G401 (cell line): Measurements from ENCODE around the gene DNAJC6. TPM values are rescaled to one million over a fixed set of nuclear protein-coding genes. Genes with fewer than 3 reads are reported as not detected.

ENCODE experiments used
- DNase-seq: peaks from one replicate; pipeline ENCODE4 v3.0.0-alpha.2; 2015; ENCODE audit warnings: low spot score
- in situ Hi-C: cut with HindIII; loops from 2 replicates; pipeline ENCODE4 v1.10.0; 2016; ENCODE audit warnings: low sequenced_read_pairs, mixed read lengths
- total RNA-seq: library from RNA; depleted of rRNA; stranded (reverse); fragments of >200 nt; shearing (Covaris generic); gene quantifications from 2 replicates; pipeline ENCODE4 v1.2.3, GENCODE V29; 2014

Gene DNAJC6
- total RNA-seq, 1 experiment from 2014 or later, result 1.4 TPM

DNA sequence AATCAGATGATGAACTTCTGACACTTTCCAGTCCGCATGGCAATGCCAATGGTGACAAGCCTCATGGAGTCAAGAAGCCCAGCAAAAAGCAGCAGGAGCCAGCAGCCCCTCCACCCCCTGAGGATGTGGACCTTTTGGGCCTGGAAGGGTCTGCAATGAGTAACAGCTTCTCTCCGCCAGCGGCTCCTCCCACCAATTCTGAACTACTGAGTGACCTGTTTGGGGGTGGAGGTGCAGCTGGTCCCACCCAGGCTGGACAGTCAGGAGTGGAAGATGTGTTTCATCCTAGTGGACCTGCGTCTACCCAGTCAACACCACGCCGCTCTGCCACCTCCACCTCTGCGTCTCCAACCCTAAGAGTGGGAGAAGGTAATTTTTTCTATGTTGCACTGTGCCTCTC, 83.2 kb downstream of the DNAJC6 start:
- DNase-seq, result no peak
- in situ Hi-C loops, result no loop called here

DNA sequence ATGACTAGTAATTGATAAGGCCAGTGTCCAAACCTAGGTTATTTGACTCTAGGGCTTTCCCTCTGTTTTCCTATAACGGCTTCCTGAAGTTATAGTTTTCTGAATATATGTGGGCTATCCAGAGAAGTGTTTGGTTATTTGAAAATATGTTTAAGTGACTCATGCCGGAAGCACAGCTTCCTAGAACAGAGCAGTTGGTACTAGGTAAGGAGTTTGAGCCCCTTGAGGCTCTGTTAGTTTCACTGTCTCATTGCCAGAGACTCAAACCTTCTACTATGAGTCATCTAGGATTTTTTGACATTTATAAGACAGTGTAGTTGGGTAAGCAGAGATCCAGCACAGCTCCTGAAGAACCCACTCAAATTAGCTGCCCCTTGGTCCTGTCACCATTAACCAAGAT, 84.0 kb downstream of the DNAJC6 start:
- in situ Hi-C loops, result no loop called here
- no peak for DNase-seq

DNA sequence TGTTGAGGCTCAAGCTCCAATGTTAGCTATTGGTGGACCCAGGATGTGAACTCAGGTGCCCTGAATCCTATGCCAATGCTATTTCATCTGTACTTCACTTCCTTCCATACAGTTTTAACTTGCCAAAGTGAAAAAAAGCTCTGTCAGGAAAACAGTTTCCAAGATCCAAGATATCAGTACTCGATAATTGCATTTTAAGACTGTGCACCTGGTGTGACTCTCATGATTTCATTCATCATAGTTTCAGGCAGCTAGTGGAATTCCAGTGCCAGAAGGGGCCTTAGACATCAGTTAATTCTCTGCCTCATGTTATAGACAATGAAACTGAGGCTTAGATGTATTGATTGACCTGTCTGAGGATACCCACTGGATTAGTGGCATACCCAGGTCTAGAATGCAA, 84.6 kb downstream of the DNAJC6 start:
- no peak for DNase-seq
- in situ Hi-C loops, result no loop called here

DNA sequence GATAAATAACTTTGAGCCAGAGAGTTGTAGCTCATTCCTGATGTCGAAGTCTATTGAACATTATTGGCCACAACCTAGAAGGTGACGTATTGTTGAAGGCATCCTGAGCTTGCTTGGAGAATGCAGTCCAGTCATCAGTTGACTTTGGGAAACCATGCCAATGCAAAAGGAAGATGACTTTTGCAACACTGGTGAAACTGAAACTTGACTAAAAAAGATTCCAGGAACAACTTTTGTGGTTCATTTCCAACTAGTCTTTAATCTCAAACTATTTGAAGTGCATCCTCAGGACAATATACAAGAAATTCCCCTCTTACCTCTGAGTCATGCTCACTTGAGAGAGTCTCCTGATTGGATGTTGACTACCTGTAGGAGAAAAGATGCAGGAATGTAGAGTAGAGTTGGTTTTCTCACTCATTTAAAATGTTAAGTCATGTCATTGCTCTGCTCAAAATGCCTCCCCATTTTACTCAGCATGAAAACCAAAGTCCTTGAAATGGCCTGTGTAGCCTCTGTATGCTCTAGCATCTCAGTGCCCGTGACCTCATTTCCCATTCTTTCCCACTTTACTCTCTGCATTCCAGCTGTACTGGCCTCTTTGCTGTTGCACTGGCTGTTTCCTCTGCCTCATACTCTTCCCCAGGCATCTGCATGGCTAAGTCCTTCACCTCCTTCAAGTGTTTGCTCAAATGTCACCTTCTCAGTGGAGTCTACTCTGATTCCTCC, 86.7 kb downstream of the DNAJC6 start:
- no peak for DNase-seq
- in situ Hi-C loops, result no loop called here

DNA sequence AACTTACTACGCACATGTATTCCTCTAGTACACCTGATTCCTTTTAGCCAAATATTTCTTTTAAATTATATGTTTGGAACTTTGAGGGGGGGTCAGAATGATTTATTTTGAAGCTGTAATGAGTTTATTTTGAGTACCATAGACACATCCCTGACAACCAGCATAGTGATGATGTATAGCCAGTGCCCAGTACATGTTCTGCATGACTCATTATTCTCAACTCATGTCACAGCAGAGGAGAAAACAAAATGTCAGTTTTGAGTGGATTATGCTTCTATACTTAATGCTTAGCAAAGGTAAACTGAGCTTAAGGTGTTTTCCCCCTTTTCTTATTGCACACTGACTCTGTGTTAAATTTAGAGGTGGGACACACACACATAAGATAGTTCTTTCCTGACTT, 88.7 kb downstream of the DNAJC6 start:
- in situ Hi-C loops, result no loop called here

DNA sequence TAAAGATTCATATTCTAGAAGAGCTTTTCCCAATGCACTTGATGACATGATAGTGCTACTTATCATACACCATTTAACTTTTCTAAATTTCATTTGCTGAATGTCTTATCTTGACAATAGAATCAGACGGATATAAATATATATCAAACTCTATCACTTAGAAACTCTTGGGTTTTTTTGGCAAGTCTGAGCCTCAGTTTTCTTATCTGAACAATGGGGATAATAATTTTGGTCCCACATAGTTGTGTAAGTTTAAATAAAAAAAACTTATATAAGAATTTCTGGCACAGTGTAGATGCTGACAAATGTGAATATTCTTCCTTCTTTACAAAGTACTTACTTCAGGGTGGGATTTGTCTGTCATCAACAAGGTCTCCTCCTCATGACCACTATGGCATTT, 89.7 kb downstream of the DNAJC6 start:
- DNase-seq, result no peak
- in situ Hi-C loops, result no loop called here

More for the DNA sequence above, 88.7 kb downstream of the DNAJC6 start:
- DNase-seq, result no peak

DNA sequence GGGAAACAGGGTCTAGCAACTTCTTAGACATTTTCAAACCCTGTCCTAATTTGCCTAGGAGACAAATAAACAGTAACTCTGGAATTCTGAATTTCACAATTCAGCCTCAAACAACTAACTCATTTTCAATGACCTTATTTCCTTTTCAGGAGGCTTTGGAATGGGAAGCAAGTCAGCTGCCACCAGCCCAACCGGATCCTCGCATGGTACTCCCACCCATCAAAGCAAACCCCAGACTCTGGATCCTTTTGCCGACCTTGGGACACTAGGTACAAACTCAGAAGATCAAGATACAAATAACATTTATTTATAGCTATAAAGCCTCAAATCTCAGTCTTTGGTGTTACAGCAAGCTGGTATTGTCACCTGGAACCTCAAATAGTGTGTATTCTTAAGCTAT, 92.3 kb downstream of the DNAJC6 start:
- in situ Hi-C loops, result no loop called here
- DNase-seq, result no peak

DNA sequence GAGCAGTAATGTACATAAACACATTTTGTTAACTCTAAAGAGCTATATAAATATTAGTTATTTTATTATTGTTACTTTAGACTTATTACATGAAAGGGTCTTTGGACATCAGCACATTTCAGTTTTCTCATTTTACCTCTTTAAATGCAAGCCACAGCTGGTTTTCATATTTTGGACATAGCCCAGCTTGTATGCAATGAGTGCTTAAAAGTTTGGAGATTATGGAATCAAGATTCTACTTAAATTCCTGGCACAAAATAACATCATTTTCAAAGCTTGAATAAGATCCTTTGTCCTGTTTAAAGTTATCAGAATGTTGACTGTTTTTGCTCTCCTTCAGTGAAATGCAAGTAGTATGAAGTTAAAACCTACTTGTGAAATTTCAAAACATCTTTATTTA, 95.6 kb downstream of the DNAJC6 start:
- DNase-seq, result no peak
- in situ Hi-C loops, result no loop called here

DNA sequence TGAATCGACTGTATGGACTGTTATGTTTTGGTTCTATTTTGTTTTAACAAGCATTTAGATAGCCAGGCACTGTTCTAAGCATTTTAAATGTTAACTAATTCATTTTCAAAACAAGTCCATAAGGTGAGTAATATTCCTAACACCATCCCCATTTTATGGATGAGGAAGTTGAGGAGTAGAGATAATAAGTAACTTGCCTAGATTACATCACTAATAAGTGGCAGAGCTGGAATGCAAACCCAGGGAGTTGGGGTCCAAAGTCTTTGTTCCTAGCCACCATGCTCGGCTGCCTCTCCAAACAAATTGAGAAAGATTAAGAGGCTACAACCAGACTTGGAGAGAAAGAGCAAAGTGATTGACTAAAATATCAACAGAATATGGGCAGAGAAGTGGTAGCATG, 98.5 kb downstream of the DNAJC6 start:
- in situ Hi-C loops, result no loop called here
- DNase-seq, result no peak

DNA sequence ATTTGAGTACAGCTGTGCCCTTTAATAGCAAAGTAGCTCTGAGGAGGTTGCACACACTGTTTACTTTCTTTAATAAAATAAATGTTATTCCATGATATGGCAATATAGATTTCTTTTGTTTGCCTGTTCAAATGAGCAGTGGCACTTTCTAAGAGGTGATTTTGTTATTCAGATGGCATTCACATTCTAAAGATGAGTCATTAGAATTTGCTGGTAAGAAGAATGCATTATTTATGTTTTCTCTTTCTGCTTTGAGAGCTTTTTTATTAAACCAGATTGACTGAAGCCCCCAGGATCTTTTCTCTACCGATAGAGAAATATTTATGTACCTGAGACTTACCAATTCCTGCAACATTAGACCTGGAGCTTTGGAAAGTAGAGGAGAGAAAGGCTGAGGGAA, 100.0 kb downstream of the DNAJC6 start:
- DNase-seq, result no peak
- in situ Hi-C loops, result no loop called here

DNA sequence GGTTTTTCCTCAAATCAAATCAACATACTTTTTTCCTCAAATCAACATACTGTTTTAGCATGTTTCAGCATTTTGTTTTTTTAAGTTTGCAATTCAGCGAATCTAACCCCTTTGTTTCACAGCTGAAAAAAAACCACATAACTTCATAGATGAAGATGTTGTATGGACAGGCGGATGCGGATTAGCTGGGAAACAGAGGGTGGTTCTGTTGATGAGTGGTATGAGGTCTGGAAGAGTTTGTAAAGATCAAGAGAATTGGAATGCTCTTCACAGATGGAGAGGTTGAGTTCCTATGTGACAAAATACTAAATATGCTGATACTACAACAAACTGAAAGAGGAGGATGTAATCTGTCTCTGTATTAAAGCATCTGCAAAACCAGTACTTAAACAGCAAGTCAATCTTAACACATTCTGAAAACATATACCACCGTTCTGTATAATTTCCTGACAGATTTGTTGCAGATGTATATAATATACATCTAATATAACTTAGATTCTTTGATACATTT, 100.5 kb downstream of the DNAJC6 start:
- DNase-seq, result no peak
- in situ Hi-C loops, result no loop called here

DNA sequence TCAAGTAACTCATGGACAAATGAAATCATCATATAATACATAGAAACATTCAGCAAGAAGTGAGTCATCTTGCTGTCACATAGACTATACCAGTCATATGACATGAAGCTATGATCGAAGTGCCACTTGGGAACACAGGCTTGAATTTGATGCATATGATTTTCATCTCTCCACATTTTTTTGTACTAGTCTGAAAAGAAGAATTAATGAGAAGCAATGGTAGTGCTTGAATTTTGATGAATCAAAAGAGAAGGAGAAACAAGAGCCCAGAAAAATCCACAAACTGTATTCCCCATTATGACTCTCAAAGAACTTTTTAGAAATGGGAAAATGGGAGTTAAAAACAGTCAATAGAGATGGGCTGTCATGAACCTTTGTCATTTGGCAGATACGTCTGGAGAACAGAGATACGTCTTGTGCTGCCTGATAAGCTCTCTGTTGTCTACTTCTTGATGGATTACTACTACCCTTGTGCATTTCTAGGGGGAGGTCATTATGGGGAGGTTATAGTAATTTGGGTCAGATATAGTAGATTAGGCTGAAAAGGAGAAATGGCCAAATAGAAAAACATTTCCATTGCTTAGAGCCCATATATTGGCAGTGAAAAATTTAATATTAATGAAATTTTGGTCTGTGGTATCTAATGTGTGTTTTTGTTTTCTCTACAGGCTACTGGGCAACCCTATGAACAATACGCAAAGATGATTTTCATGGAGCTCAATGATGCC, 103.1 kb downstream of the DNAJC6 start:
- in situ Hi-C loops, result no loop called here
- DNase-seq, result no peak

DNA sequence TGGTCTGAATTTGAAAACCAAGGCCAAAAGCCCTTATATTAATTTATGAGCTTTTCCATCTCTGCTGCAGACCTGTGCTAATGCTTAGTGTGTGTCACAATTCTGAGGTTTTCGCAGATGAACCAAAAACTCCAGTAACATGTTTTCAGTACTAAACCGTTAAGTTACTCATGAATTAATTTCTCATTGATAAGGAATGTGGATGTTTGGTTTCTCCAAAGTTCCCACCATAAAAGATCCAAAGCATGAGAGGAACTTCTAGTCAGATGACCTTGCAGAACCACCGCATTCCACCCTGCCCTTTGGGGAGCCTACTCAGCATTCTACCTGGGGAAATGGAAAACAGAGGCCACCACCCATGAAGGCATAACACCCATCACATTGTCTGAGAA, 103.6 kb downstream of the DNAJC6 start:
- no peak for DNase-seq
- in situ Hi-C loops, result no loop called here

DNA sequence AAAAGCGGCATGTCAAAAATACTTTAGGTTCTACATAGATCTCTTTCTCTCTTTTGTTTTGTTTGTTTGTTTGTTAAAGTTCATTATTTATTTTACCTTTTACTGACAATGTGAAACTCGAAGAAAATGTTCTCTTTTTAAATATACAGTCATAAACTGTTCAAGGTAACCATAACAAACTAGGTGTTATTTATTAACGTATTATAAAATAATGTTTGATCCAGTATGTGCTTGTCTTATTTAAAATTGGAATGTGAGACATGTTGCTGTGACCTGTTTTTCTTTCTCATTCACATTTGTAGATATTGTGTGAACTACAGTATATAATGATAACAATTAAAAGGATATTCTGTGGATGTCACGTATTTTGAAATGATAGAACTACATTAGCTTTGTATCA, 105.2 kb downstream of the DNAJC6 start:
- in situ Hi-C loops, result no loop called here
- DNase-seq, result no peak

DNA sequence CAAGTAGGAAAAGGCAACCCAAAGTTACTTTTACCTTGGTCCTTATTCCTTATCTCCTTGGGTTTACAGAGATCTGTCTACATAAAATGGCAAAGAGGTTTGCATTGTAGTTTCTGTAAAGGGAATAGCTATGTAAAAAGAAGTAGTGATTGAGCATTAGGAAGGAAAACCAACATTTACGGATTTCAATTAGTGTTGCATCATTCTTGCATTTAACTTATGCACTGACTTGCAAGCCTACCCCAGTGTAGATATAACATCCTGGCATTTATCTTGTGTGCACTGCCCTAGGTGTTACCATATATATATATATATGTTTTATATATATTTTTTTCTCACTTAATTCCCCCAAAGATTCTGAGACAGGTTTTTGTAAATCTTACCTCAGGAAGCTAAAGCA, 107.4 kb downstream of the DNAJC6 start:
- in situ Hi-C loops, result no loop called here
- no peak for DNase-seq

DNA sequence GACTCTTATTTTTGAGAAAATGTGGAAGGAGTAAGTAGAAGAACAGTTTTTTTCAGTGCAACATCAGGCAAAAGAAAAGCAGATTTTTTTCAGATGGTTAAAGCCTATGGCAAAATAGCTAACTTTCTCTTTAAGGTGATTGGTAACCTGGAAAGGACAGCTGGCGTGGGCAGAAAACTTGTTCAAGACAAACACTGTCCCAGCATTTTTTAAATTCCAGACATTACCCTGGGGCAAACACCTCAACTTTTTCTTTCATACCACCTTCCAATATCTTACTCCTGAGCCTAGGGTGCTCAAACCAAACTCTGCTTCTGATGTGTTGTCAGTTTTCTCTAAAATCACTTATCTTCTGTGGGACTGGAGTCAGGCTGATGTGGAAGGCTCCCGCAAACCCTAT, 108.4 kb downstream of the DNAJC6 start:
- in situ Hi-C loops, result no loop called here
- DNase-seq, result no peak

DNA sequence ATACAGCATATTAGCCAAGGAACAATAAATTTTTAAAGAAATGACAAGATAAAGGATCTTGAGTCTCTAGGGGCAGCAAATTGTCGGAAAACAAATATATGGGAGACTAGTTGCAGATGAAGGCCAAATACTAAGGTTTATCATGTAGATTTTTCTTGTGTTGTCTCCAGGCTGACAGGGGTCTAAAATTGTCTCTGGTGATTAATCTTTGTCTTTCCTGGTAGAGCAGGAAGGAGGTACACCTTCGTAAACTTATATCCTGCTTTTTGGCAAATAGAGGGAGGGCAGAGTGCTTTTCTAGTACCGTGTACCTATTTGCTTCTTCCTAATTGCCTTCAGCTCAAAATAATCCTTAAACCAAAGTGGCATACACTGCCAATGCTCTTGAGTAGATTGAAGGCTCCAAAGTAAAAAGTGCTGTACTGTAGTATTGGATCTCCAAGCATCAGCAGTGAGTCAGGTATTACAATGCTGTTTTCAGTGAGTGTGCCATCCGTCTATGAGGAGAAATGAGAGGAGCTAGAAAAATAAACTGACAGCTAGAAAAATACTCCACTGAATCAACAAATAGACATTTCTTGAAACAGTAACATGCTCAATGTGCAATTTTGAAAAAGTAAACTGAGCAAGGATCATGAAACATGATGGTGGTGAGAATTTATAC, 109.3 kb downstream of the DNAJC6 start:
- in situ Hi-C loops, result no loop called here
- DNase-seq, result peak; percentile 13

DNA sequence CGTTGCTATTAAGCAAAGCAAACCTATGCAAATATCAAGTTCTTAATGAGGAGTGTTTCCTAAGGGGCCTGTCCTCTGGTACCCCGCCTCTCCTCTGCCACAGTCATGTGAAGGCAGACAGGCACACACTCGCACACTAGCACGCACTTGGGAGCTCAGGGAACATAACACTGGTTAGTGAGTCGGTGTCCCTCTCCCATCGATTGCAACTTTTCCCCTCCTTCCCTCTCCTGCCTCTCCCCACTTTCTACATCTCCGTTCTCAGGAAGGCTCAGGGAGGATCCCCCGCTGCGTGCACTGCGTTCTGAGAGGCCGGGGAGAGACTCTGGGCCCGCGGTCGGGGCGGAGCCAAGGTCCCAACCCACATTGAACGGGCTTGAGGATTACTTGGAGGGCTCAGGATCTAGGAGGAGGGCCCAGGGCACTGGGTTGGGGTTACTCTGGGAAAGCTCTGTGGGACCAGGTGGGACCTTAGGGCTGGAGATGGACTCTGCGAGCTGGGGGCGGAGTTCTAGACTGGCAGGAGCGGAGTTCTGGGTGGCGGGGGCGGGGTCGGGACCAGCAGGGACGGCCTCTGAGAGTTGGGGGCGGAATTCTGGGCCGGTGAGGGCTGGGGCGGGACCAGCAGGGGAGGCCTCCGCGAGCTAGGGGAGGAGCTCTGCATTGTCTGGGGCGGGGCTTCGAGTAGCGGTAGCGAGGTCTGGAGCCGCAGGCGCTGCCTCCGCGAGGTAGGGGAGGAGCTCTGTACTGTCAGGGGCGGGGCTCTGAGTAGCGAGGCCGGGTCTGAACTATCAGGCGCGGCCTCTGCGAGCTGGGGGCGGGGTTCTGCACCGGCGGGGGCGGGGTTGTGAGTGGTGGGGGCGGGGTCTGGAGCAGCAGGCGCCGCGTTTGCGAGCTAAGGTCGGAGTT, 110.6 kb downstream of the DNAJC6 start:
- peak; percentile 96 for DNase-seq
- in situ Hi-C loops, result no loop called here

DNA sequence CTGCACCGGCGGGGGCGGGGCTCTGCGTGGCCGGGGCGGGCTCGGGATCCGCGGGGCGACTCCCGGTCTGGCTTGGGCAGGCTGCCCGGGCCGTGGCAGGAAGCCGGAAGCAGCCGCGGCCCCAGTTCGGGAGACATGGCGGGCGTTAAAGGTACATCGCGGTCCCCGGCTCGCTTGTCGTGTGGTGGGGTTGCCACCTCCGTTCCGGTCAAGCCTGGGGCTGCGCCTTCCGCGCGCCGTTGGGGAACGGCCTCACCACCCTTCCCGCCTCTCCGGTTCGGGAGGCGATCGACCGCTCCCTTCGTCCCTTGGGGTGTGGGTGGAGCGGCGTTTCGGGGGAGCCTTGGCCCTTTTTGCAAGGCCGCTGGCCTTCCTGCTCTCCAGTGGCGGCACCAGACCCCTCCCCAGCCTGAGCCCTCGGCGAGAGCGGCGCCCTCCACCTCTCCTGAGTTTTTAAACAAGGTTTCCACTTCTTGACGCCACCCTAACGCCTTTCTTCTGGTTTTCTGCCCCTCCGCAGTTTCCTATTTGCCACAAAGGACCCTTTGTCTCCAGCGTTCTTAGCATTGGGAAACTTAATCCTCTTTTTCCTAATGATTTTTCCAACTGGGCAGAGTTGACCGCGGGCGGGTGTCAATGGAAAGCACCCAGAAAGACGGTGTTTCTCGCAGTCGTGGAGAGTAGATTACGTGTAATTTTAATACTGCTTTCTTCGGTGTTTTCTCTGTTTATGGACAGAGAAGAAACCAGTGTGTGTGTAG, 111.4 kb downstream of the DNAJC6 start, which contains the start of the genes LEPR and LEPROT:
Gene LEPR (plus strand): TSS at position 79 of the 761 bp plus-strand sequence. CDS start 144,898 bp downstream, outside the sequence.
Gene LEPROT (plus strand): TSS at position 79 of the 761 bp plus-strand sequence. CDS start 57 bp downstream, at position 136.
- peak; percentile 53 for DNase-seq
- in situ Hi-C loops, result no loop called here
